Superior temporal gyrus (tissue), 1 donor: Measurements from ENCODE around the gene METRN.
"Not testable (repeated sequence)": the region's sequence is repeated elsewhere in the genome, so short reads cannot be mapped to it uniquely, and the experiment has no call there.

Experiments used
- DNase-seq: peaks from one replicate; pipeline ENCODE4 v3.0.0-alpha.2; 2016; ENCODE audit errors: extremely low spot score

The METRN gene

DNA sequence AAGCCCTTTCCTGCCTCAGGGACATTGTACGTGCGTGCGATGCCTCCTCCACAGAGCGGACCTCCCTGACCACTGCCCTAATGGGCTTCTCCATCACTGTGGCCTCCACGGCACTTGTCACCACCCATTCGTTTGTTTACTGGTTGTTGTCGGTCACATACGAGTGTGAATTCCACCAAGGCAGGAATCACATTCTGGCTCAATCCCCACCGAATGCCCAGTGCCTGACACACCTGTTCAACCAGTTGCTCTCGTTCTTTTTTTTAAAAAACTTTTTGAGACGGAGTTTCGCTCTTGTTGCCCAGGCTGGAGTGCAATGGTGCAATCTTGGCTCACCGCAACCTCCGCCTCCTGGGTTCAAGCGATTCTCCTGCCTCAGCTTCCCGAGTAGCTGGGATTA, 23.7 kb upstream of the METRN start:
- not testable (repeated sequence) for DNase-seq

DNA sequence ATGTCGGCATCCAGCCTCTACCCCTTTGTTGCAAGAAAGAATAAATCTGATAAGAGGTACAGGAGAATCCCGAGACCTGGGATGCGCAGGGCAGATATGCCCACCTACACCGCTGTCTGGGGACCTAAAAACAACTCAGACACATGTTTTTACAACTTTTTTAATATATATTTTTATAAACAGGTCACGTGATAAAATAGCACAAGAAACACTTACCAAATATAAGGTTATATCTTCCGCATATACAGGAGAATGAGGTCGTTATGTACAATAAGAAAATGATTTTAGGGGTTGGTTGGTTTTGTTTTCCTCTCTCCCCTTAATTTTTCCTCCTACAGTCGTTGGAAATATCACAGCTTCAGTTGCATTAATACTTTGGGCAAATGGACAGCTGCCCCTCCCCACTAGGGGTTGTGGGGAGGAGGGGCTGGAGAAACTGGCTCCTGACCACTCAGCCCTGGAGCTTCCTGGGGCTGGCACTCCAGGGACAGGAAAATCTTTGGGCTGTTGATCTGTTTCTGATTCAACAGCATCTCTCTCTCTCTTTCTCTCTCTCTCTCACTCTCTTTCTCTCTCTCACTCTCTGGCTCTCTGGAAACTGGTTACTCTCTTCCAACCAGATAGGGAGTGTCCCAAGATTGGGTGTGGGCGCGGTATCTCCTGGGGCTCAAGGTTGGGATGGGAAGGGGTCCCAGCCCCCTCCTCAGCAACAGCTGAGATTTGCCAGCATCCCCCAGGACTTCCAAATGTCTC, 22.4 kb upstream of the METRN start:
- no peak for DNase-seq

- no peak for DNase-seq
These were observed 21.6 kb upstream of the METRN start for GRCh38 chr16:693364-693763.

DNA sequence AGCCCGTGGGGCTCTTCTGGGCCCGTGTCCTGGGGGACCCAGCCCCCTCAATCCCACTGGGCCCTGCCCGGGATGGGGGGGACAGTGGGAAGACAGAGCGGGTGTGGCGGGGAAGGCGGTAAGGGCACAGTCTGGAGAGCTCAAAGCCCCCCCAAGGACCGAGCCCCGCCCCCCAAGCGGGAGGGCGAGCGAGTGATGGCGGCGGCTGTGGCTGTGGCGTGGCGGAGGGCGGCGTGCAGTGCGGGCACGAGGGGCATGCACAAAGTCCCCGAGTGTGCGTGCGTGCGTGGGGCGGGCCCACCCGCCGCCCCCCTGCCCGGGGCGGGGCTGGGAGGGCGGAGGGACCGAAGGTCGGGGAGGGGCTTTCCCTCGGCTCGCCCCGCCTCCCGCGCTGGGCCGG, 21.2 kb upstream of the METRN start:
- DNase-seq: no peak

DNA sequence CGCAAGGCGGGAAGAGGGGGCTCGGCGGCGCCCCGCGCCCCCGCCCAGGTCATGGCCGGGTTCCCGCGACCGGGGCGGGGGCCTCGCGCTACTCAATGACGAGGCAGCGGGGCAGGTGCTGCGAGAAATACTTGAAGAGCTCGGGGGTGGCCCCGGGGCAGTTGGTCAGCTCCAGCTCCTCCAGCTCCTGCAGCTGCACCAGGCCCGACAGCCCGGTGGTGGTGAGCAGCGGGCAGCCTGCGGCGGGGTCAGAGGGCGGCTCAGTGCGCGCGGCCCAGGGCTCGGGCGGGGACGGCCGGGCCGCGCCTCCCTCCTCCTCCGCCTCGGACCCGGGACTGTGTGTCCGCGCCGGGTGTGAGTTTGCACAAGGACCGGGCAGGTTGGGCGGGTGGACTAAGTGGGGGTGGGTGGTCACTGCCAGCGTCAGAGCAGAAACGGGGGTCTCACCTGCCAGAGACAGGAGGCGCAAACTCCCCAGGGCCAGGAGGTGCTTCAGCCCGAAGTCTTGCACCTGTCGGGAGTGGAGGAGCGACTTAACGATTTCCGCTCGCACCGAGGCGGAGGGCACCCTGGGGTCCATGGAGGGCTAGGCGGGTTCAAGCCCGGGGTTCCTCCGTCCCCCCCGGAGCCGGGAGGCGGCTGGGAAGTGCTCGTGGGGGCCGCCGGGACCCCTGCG, 20.6 kb upstream of the METRN start:
- DNase-seq: no peak

- no peak for DNase-seq
These were observed 20.0 kb upstream of the METRN start for GRCh38 chr16:694863-695354.

DNA sequence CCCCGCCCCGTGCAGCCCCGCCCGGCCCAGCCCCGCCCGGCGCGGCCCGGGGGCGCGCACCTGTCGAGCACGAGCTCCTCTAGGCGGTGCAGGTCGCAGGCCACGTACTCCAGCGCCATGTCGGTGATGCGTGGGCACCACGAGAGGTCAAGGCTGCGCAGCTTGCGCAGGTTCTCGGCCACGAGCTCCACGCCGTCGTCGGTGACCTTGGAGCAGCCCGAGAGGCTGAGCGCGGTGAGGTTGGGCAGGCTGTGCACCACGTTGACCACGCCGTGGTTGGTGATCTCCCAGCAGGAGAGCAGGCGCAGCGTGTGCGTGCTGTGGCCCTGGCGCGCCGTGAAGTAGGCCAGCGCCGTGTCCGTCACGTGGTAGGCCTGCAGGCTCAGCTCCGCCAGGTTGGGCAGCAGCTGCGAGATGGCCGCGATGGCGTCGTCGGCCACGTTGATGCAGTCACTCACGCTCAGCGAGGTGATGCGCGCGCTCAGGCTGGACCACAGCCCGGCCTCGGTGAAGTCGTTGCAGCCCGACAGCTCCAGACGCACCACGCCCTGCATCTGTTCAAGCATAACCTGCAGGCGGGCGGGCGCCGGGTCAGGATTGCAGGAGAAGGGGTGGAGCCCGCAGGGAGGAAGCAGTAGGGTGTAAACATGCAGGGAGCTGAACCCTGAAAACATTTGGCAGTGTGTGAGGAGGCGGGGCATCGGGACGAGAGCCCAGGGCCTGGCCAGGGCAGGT, 19.4 kb upstream of the METRN start:
- DNase-seq: no peak

DNA sequence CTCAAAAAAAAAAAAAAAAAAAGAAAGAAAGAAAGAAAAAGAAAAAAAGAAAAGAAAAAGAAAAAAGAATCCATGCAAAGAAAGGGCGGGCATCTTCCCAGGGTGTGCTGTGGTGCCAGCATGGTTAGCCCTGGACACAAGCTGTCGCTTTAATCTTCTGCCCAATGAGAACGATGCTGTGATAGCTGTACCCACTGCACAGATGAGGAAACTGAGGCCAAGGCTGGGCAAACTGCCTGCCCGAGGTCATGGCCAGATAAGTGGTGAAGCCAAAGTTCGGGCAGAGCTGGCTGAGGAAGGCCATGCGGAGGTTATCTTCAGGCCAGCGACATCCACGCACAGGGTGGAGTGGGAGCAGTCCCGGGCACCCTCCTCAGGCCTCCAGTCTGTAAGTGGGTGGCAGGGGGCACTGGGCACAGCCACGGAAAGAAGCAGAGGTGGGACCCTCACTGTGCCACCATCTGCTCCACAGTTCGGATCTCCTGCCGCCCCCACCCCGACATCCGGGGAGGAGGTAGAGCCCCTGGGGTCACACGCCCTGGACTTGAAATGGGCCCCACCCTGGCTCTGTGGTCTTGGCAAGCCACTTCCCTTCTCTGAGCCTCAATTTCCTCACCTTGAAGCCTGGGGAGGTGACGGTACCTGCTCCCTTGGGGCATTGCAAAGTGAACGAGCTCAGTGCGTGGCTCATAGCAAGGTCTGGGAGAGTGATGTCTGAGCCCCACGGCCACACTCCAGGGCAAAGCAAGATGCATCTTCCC, 15.8 kb upstream of the METRN start:
- DNase-seq: no peak

DNA sequence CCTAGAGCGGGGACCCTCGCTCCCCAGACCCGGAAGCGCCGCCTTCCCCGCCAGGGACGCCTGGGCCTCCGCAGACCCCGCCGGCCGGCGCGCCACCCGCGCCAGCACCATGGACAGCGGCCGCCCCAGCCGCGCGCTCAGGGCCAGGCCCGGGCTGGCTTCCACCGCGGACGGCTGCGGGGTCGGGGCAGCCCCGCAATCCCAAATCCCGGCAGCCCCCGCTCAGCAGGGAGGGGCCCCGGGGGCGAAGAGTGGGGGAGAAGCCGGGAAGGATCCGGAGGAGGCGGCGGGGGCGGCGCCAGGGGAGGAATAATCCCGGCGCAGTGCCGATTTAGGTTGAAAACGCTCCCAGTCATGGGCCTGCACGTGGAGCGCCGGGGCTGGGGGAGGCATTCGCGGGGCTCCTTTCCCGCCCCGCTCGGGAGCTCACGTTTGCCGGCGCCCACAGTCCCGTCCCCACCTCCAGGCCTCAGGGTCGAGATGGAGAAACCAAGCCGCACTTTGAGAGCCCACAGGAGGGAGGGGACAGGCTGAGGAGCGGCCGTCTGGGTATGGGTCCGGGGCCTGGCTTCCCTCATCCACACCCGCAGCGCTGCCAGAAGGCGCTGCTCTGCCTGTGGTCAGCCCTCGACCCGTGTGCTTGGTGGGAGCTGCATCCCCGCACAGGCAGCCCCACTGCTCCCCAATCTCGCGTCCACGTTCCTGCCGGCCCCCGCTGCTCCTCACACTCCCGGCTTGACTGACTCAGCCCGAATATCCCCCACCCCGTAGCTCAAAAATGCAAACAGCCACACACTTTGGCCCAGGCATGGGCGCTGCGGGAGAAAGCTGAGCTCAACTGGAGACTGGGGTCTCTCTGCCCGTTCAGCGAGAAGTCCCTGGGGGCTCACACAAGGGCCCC, 14.0 kb upstream of the METRN start:
- no peak for DNase-seq

DNA sequence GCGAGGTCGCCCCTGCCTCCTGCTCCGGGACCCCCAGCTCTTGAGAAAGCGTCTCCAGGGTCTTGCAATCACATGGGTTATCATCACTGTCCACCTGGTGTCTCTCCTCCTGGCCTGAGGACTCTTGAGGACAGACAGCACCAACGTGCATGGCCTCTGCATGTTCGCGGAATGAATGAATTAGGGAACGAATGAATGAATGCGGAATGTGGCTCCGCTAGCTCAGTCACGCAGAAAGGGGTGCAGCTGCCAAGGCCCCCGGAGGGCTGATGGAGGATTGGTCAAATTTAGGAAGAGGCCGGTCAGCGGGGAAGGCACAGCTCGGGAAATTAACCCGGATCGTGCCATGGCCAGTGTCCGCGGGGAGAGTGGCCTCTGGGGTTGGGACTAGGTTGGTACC, 12.6 kb upstream of the METRN start:
- DNase-seq: no peak

GRCh38 chr16:703406-703805, 11.5 kb upstream of the METRN start:
- no peak for DNase-seq

DNA sequence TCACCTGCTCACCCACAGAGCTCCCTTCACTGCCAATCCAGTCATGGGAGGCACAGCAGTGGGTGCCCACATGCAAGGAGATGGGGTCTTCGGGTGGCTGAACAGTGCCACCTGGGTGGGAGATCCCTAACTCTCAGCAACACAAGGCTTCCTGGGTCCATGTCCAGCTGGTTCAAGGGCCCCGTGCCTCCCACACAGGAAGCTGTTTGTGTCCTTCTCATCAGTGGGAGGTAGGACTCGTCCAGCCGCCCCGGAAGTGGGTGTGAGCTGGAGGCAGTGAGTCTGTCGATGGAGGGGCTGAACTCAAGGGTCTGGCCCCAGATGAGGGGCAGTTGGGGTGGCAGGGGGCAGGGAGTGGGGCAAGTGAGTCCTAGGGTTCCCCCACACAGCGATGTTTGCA, 10.9 kb upstream of the METRN start:
- DNase-seq: no peak

DNA sequence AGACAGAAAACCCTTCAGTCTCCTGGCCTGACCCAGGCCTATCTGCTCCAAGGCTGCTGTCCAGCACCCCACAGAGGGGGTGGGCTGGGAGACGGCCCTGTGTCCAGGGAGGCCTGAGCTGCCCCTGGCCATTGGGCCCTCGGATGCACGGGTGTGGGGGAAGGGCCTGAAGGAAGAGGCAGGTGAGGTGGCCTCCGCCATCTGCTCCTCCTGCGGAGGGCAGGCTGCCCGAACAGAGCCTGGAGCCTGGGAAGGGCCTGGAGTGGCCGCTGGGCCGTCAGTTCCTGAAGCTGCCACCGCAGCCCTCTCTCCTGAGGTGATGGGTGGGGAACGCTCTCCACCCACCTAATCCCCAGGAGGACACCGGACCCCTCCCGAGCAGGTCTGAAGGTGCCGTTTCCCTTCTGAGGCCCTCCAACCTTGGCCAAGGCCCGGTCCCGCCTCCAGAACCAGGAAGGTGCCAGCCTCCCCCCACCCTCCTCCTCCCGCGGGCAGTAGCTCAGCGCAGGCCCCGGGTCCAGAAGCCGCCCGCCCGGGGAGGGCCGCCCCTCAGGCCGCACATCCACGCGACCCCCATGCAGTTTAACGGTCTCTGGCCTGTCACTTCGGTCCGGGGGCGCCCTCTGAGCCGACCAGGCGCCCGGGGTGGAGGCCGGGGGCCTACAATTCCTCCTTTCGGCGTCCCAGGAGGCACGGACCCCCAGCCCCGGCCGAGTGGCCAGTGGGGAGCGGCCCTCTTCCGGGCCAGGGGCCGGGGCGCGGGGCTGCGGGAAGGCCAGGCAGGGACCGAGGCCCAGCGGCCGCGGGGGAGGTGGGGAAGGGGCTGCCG, 10.2 kb upstream of the METRN start:
- DNase-seq: no peak

- no peak for DNase-seq
These were observed 9.3 kb upstream of the METRN start, which contains the start of gene FBXL16 for GRCh38 chr16:705431-706188. Gene FBXL16 (minus strand): TSS chr16:705801. CDS start chr16:697405, 8,396 bp downstream.

GRCh38 chr16:706189-707061, 8.5 kb upstream of the METRN start:
- DNase-seq: no peak

DNA sequence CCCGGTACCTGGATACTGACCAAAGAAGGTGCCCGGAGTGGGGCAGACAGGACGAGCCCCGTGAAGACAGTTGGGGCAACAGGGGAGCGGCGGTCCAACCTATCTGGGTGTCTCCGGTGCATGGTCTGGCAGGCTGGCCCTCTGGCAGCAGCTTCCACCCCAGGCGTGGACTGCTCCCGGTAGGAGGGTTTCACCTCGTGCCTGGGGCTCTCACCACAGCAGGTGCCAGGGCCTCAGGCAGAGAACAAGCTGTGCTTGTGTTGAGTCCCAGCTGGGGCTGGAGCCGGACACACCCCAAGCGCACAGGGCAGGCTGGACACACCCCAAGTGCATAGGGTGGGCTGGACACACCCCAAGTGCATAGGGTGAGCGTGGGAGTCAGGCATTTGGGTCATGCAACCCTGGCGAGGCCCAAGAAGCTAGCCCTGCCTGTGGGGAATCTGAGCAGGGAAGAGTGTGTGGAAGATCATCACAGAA, 7.8 kb upstream of the METRN start:
- DNase-seq: no peak

GRCh38 chr16:708019-708418, 6.9 kb upstream of the METRN start:
- no peak for DNase-seq

GRCh38 chr16:708959-709358, 6.0 kb upstream of the METRN start:
- no peak for DNase-seq
